HepG2 (cell line): ENCODE measurements around the gene PLB1. TPM values are rescaled to one million over a fixed set of nuclear protein-coding genes. Genes with fewer than 3 reads are reported as not detected.

Experiments used
- AGO1 ChIP-seq: fragments of 200-400 bp; formaldehyde crosslinking; IDR thresholded peaks from 2 replicates; pipeline ENCODE4 v1.6.1; 2017; ENCODE audit warnings: mild to moderate bottlenecking, low read depth, low read length, moderate library complexity; ENCODE audit not compliant: poor library complexity, severe bottlenecking
- FOXP4 ChIP-seq: sonication (generic); formaldehyde crosslinking; IDR thresholded peaks from 2 replicates; pipeline ENCODE4 v1.4.0; 2020; ENCODE audit warnings: missing genetic modification reagents
- GABPB1 ChIP-seq: IDR thresholded peaks from 2 replicates; pipeline ENCODE4 v1.6.1; 2016; ENCODE audit warnings: mild to moderate bottlenecking, missing genetic modification reagents, moderate library complexity, missing compliant biosample characterization
- HMG20B ChIP-seq: conservative IDR thresholded peaks from 2 replicates; pipeline ENCODE4 v1.6.1; 2016; ENCODE audit warnings: missing genetic modification reagents, missing compliant biosample characterization
- MXI1 ChIP-seq: IDR thresholded peaks from 3 replicates; pipeline ENCODE4 v1.6.1; 2012; ENCODE audit warnings: low read depth, low read length, inconsistent platforms, borderline replicate concordance
- NFYB ChIP-seq: sonication (generic); formaldehyde crosslinking; IDR thresholded peaks from 2 replicates; pipeline ENCODE4 v1.4.0; 2020; ENCODE audit warnings: missing genetic modification reagents
- RNF2 ChIP-seq: fragments of 450-650 bp; conservative IDR thresholded peaks from 2 replicates; pipeline ENCODE4 v1.6.1; 2016; ENCODE audit warnings: low read depth
- TERF1 ChIP-seq: sonication (generic); formaldehyde crosslinking; IDR thresholded peaks from 2 replicates; pipeline ENCODE4 v1.8.0; 2022; ENCODE audit warnings: mild to moderate bottlenecking, missing genetic modification reagents, moderate library complexity
- TGIF2 ChIP-seq: IDR thresholded peaks from 2 replicates; pipeline ENCODE4 v1.6.1; 2016; ENCODE audit warnings: control low read depth, missing compliant biosample characterization
- UBTF ChIP-seq: sonication (generic); formaldehyde crosslinking; IDR thresholded peaks from 2 replicates; pipeline ENCODE4 v1.4.0; 2020; ENCODE audit warnings: mild to moderate bottlenecking, missing genetic modification reagents
- ZBTB8A ChIP-seq: sonication (generic); formaldehyde crosslinking; IDR thresholded peaks from 2 replicates; pipeline ENCODE4 v1.4.0; 2020; ENCODE audit warnings: mild to moderate bottlenecking, low read depth, missing genetic modification reagents, borderline replicate concordance
- ZNF136 ChIP-seq: sonication (generic); formaldehyde crosslinking; IDR thresholded peaks from 2 replicates; pipeline ENCODE4 v1.8.1; 2022; ENCODE audit warnings: low read depth, mild to moderate bottlenecking, moderate library complexity, missing genetic modification reagents
- ZNF331 ChIP-seq: sonication (generic); formaldehyde crosslinking; IDR thresholded peaks from 2 replicates; pipeline ENCODE4 v1.4.0; 2020; ENCODE audit warnings: missing genetic modification reagents
- ZNF484 ChIP-seq: sonication (generic); formaldehyde crosslinking; IDR thresholded peaks from 2 replicates; pipeline ENCODE4 v1.5.1; 2020; ENCODE audit warnings: mild to moderate bottlenecking, low read depth, missing genetic modification reagents, borderline replicate concordance
- ZZZ3 ChIP-seq: sonication (generic); formaldehyde crosslinking; IDR thresholded peaks from 2 replicates; pipeline ENCODE4 v1.4.0; 2020; ENCODE audit warnings: missing genetic modification reagents, mild to moderate bottlenecking, borderline replicate concordance
- polyA plus RNA-seq, 8 experiments: library from polyadenylated mRNA; depleted of rRNA in 3 of 8; stranded (reverse) in 7 of 8; unstranded in 1 of 8; fragments of >200 nt; fragmentation: Illumina TruSeq in 4 of 8; extraction: Trizol in 4 of 8; gene quantifications; 2 replicates each; pipeline versions ENCODE4 v1.2.1 to v1.2.3, GENCODE V29; 2011 to 2016; ENCODE audit warnings: low read depth in 4 of 8, missing spikeins in 1 of 8, mixed read lengths in 1 of 8; ENCODE audit not compliant: insufficient read depth in 1 of 8
- total RNA-seq, 5 experiments: library from RNA; depleted of rRNA; stranded (reverse); fragments of >200 nt; fragmentation: Illumina TruSeq; extraction: Trizol; gene quantifications; 2 replicates each; pipeline ENCODE4 v1.2.3, GENCODE V29; 2016; ENCODE audit warnings: low read depth in 1 of 5
- TF ChIP-seq, protein P1 (sequence below): sonication (generic); formaldehyde crosslinking; IDR thresholded peaks from 2 replicates; pipeline ENCODE4 v1.5.0; 2020; ENCODE audit warnings: mild to moderate bottlenecking, missing genetic modification reagents, borderline replicate concordance
- TF ChIP-seq, protein P2 (sequence below): sonication (generic); formaldehyde crosslinking; IDR thresholded peaks from 2 replicates; pipeline ENCODE4 v1.9.0; 2021; ENCODE audit warnings: missing genetic modification reagents, borderline replicate concordance

The PLB1 gene
- total and polyA plus RNA-seq, 2 of the 13 experiments (the other 11 are each of a cell fraction or from before 2014, with no cell fraction given) = 0.20 to 1.8 TPM

- TF ChIP-seq, protein P1, sequence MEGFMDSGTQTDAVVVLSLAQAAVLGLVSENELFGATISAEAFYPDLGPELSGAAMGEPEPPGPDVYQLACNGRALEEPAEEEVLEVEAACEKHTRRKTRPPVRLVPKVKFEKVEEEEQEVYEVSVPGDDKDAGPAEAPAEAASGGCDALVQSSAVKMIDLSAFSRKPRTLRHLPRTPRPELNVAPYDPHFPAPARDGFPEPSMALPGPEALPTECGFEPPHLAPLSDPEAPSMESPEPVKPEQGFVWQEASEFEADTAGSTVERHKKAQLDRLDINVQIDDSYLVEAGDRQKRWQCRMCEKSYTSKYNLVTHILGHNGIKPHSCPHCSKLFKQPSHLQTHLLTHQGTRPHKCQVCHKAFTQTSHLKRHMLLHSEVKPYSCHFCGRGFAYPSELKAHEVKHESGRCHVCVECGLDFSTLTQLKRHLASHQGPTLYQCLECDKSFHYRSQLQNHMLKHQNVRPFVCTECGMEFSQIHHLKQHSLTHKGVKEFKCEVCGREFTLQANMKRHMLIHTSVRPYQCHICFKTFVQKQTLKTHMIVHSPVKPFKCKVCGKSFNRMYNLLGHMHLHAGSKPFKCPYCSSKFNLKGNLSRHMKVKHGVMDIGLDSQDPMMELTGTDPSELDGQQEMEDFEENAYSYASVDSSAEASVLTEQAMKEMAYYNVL (CRISPR knock-in tag) = no peak
- no peak for TF ChIP-seq ZZZ3 (CRISPR knock-in tag)
- TF ChIP-seq UBTF (CRISPR knock-in tag) = peak; percentile 36; the same call in 1 of the 2 replicates
- TF ChIP-seq ZNF136 (CRISPR knock-in tag) = 0 out of 2 replicates have a peak, but pooled peaks have one; percentile 57
- no peak for TF ChIP-seq TERF1 (CRISPR knock-in tag)
- no peak for TF ChIP-seq HMG20B (CRISPR knock-in tag)
- no peak for TF ChIP-seq GABPB1 (CRISPR knock-in tag)
- TF ChIP-seq ZNF484 = no peak
- TF ChIP-seq ZNF331 (CRISPR knock-in tag) = no peak
- TF ChIP-seq TGIF2 (CRISPR knock-in tag) = no peak
- TF ChIP-seq RNF2 = 0 out of 2 replicates have a peak, but pooled peaks have one; percentile 39
- TF ChIP-seq FOXP4 (CRISPR knock-in tag) = no peak
- no peak for TF ChIP-seq NFYB (CRISPR knock-in tag)
- TF ChIP-seq ZBTB8A (CRISPR knock-in tag) = no peak
- no peak for TF ChIP-seq MXI1
- no peak for TF ChIP-seq AGO1
- TF ChIP-seq, protein P2, sequence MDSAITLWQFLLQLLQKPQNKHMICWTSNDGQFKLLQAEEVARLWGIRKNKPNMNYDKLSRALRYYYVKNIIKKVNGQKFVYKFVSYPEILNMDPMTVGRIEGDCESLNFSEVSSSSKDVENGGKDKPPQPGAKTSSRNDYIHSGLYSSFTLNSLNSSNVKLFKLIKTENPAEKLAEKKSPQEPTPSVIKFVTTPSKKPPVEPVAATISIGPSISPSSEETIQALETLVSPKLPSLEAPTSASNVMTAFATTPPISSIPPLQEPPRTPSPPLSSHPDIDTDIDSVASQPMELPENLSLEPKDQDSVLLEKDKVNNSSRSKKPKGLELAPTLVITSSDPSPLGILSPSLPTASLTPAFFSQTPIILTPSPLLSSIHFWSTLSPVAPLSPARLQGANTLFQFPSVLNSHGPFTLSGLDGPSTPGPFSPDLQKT = no peak
Measured at GRCh38 chr2:28618221-28619141, 122.6 kb downstream of the PLB1 start (continued).
